Measurements from ENCODE around the gene SYT14.

DNA sequence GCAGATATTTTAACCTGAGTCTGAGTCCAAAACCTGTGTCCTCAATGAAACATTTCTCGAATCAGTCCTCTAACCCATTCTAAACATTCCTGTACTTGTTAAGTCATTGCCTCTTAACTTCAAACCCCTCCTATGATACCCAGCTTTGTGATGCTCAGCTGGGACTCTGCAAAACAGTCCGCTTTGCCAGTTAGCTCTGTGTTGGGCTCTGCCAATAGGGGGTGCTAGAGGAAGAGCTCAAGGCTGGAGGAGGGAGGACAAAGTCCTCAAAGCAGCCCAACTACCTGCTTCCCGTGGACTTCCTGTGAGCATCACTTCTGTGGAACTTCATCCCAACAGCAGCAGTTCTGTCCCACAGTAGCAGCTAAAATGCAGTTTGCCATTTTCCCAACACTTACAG, 38.1 kb upstream of the SYT14 start:
- TF ChIP-seq RAD21 (IDR thresholded peaks at IDR 0.05; ENCODE audit: low read depth) (peak; percentile 44), POLR2A (IDR thresholded peaks at IDR 0.05; ENCODE audit: borderline replicate concordance, extremely low read depth, insufficient read depth, insufficient read length) (no peak), CEBPB (IDR thresholded peaks at IDR 0.05; ENCODE audit: low read depth) (no peak), EZH2 (IDR thresholded peaks at IDR 0.05) (no peak)
- TF ChIP-seq, protein P1, sequence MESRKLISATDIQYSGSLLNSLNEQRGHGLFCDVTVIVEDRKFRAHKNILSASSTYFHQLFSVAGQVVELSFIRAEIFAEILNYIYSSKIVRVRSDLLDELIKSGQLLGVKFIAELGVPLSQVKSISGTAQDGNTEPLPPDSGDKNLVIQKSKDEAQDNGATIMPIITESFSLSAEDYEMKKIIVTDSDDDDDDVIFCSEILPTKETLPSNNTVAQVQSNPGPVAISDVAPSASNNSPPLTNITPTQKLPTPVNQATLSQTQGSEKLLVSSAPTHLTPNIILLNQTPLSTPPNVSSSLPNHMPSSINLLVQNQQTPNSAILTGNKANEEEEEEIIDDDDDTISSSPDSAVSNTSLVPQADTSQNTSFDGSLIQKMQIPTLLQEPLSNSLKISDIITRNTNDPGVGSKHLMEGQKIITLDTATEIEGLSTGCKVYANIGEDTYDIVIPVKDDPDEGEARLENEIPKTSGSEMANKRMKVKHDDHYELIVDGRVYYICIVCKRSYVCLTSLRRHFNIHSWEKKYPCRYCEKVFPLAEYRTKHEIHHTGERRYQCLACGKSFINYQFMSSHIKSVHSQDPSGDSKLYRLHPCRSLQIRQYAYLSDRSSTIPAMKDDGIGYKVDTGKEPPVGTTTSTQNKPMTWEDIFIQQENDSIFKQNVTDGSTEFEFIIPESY (IDR thresholded peaks at IDR 0.05; ENCODE audit: extremely low read depth, insufficient replicate concordance, low read length): no peak
- TF ChIP-seq, protein P2, sequence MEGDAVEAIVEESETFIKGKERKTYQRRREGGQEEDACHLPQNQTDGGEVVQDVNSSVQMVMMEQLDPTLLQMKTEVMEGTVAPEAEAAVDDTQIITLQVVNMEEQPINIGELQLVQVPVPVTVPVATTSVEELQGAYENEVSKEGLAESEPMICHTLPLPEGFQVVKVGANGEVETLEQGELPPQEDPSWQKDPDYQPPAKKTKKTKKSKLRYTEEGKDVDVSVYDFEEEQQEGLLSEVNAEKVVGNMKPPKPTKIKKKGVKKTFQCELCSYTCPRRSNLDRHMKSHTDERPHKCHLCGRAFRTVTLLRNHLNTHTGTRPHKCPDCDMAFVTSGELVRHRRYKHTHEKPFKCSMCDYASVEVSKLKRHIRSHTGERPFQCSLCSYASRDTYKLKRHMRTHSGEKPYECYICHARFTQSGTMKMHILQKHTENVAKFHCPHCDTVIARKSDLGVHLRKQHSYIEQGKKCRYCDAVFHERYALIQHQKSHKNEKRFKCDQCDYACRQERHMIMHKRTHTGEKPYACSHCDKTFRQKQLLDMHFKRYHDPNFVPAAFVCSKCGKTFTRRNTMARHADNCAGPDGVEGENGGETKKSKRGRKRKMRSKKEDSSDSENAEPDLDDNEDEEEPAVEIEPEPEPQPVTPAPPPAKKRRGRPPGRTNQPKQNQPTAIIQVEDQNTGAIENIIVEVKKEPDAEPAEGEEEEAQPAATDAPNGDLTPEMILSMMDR (IDR thresholded peaks at IDR 0.05 in 2 of 3, conservative IDR thresholded peaks at IDR 0.05 in 1 of 3; ENCODE audit: borderline replicate concordance in 1 of 3, insufficient read depth in 1 of 3, low read depth in 2 of 3, low read length in 2 of 3): peak; percentile 27 to 85 (median 77); a peak in 5 of 6 replicates

All from HCT116 (cell line).